ENCODE measurements around the gene SLC6A3.

- TF ChIP-seq CTCF (IDR thresholded peaks at IDR 0.05 in 8 of 11, conservative IDR thresholded peaks at IDR 0.05 in 3 of 11), result no peak
- TF ChIP-seq POLR2A (IDR thresholded peaks at IDR 0.05), result no peak
- no peak for TF ChIP-seq POLR2AphosphoS5 (IDR thresholded peaks at IDR 0.05)
These were observed 40.4 kb upstream of the SLC6A3 start for GRCh38 chr5:1485579-1486118.

All from spleen (tissue), 7 donors.